K562 (cell line): ENCODE results near the gene MYO10. TPM values are rescaled to one million over a fixed set of nuclear protein-coding genes. Genes with fewer than 3 reads are reported as not detected.

Experiments used
- ATAC-seq: fragments of 200-7000 bp; cut with Tn5 transposase; 3 replicates; pipeline ENCODE4 v1.9.1; 2020; ENCODE audit warnings: moderate library complexity
- BruUV-seq: library from RNA; stranded (reverse); fragments of 400-500 nt; replicated peaks from 2 replicates; lab custom pipeline; 2021; lab: Mats Ljungman, UMichigan
- CTCF ChIA-PET: fragments of 300-600 bp; formaldehyde crosslinking; extraction: SDS; loops from one replicate; lab custom pipeline; 2021; ENCODE audit warnings: low intra/inter-chr PET ratio; lab: Yijun Ruan, JAX
- POLR2A ChIA-PET: fragments of 300-600, 350-650 bp; sonication (Branson Sonifier 250); formaldehyde crosslinking; extraction: SDS; loops from one replicate; lab custom pipeline; 2021; ENCODE audit warnings: antibody characterized with exemption, inconsistent platforms; lab: Yijun Ruan, JAX
- DNase-seq, 4 experiments: peaks; one replicate each; pipeline versions ENCODE4 v3.0.0 to v3.0.0-alpha.2; 2011 to 2018; ENCODE audit warnings: low spot score in 3 of 4, mixed read lengths in 3 of 4; ENCODE audit errors: extremely low read depth in 1 of 4
- FAIRE-seq: peaks from 2 replicates; lab custom pipeline; 2011; peaks lifted over from hg19 to GRCh38; lab: Jason Lieb, UNC
- H2AFZ ChIP-seq: 2 replicates; pipeline ENCODE4 v1.6.0; 2011; ENCODE audit warnings: low read depth, low read length, control low read depth, inconsistent platforms
- H3K27ac ChIP-seq: fragments of 200-600 bp; 3 replicates; pipeline ENCODE4 v1.8.0; 2011; ENCODE audit warnings: low read depth, mild to moderate bottlenecking, control low read depth, inconsistent platforms, low read length, moderate library complexity, mixed read lengths; ENCODE audit errors: extremely low read depth
- H3K27me3 ChIP-seq, 2 experiments: fragments of 300-600 bp in 1 of 2; 2 replicates in 1 of 2; 3 replicates in 1 of 2; pipeline versions ENCODE4 v1.6.0 to v1.8.0; 2011; ENCODE audit warnings: inconsistent platforms in 2 of 2, low read length in 2 of 2, mild to moderate bottlenecking in 1 of 2, mixed read lengths in 1 of 2, moderate library complexity in 1 of 2; ENCODE audit not compliant: control insufficient read depth in 2 of 2, insufficient read depth in 2 of 2
- H3K36me3 ChIP-seq: fragments of 300-600 bp; 3 replicates; pipeline ENCODE4 v1.8.0; 2011; ENCODE audit warnings: mild to moderate bottlenecking, low read length, inconsistent platforms; ENCODE audit not compliant: control insufficient read depth, insufficient read depth
- H3K4me1 ChIP-seq, 2 experiments: fragments of 200-600 bp in 1 of 2; replicated peaks in 1 of 2; 2 replicates in 1 of 2; 3 replicates in 1 of 2; pipeline versions ENCODE4 v1.5.1 to v1.8.0; 2011; ENCODE audit warnings: inconsistent platforms in 2 of 2, low read length in 2 of 2, mild to moderate bottlenecking in 1 of 2, mixed read lengths in 1 of 2, moderate library complexity in 1 of 2; ENCODE audit not compliant: control insufficient read depth in 2 of 2, insufficient read depth in 2 of 2
- H3K4me2 ChIP-seq: 2 replicates; pipeline ENCODE4 v1.6.1; 2011; ENCODE audit warnings: low read length, control low read depth, inconsistent platforms, mixed read lengths; ENCODE audit not compliant: insufficient read depth
- H3K4me3 ChIP-seq: fragments of 200-600 bp; sonication (generic), shearing (Covaris generic); 2 replicates; pipeline ENCODE4 v1.5.1; 2016; ENCODE audit warnings: control low read depth, inconsistent platforms
- H3K79me2 ChIP-seq: fragments of 200-600 bp; 3 replicates; pipeline ENCODE4 v1.8.0; 2011; ENCODE audit warnings: low read length, inconsistent platforms; ENCODE audit not compliant: control insufficient read depth, insufficient read depth
- H3K9ac ChIP-seq, 2 experiments: 2 replicates each; pipeline versions ENCODE4 v1.6.0 to v1.6.1; 2011; ENCODE audit warnings: low read depth in 2 of 2, low read length in 2 of 2, control low read depth in 1 of 2, inconsistent platforms in 1 of 2, mild to moderate bottlenecking in 1 of 2, mixed read lengths in 1 of 2; ENCODE audit not compliant: insufficient read depth in 1 of 2
- H3K9me1 ChIP-seq: one replicate; pipeline ENCODE4 v1.6.0; 2011; ENCODE audit warnings: inconsistent platforms, mild to moderate bottlenecking, low read length, moderate library complexity; ENCODE audit not compliant: control insufficient read depth, insufficient read depth
- H3K9me3 ChIP-seq: replicated peaks from 2 replicates; pipeline ENCODE4 v1.5.1; 2011; ENCODE audit warnings: low read depth, low read length, inconsistent platforms; ENCODE audit not compliant: control insufficient read depth, insufficient read depth
- H4K20me1 ChIP-seq: replicated peaks from 2 replicates; pipeline ENCODE4 v1.6.1; 2011; ENCODE audit warnings: low read length, inconsistent platforms, mixed read lengths; ENCODE audit not compliant: control insufficient read depth, insufficient read depth
- MCM7 ChIP-seq, 2 experiments: fragments of 450-650 bp; IDR thresholded peaks; 2 replicates each; pipeline ENCODE4 v1.6.1; 2016 to 2018
- NCOA4 ChIP-seq: fragments of 450-650 bp; IDR thresholded peaks from 2 replicates; pipeline ENCODE4 v1.6.1; 2018; ENCODE audit warnings: mild to moderate bottlenecking; ENCODE audit not compliant: partially characterized antibody
- RBM34 ChIP-seq: fragments of 200-400 bp; formaldehyde crosslinking; IDR thresholded peaks from 2 replicates; pipeline ENCODE4 v1.6.1; 2018; ENCODE audit warnings: low read length, borderline replicate concordance; ENCODE audit not compliant: insufficient read depth
- ZBTB8A ChIP-seq: fragments of 450-650 bp; IDR thresholded peaks from 2 replicates; pipeline ENCODE4 v1.6.1; 2018; ENCODE audit warnings: mild to moderate bottlenecking, moderate library complexity; ENCODE audit not compliant: partially characterized antibody
- ZNF224 ChIP-seq: sonication (generic); formaldehyde crosslinking; IDR thresholded peaks from 2 replicates; pipeline ENCODE4 v1.8.0; 2022; ENCODE audit warnings: mild to moderate bottlenecking, missing genetic modification reagents
- WGBS: fragments of 100-300 bp; shearing (Covaris generic); methylation state at CpG from one replicate; pipeline ENCODE4 v1.1.6; 2016; ENCODE audit warnings: low coverage, mixed read lengths; ENCODE audit not compliant: insufficient coverage; ENCODE audit errors: missing lambda C conversion rate; 5-methylcytosine and 5-hydroxymethylcytosine counted together
- in situ Hi-C: fragments of 300-500 bp; cut with MboI; formaldehyde crosslinking; loops from 4 replicates; pipeline ENCODE4 v1.15.0; 2018; ENCODE audit warnings: inconsistent platforms, mixed read lengths
- intact Hi-C: fragments of 100-400 bp; cut with micrococcal nuclease; formaldehyde crosslinking; loops from 2 replicates; pipeline ENCODE4 v1.14.2; 2022
- polyA plus RNA-seq, 8 experiments: library from polyadenylated mRNA; depleted of rRNA in 4 of 8; stranded (reverse) in 5 of 8; unstranded in 3 of 8; fragments of >200 nt; fragmentation: Nextera tagmentation in 2 of 8; fragmentation: Illumina TruSeq in 1 of 8; extraction: Ambion mirVana in 2 of 8; extraction: Trizol in 1 of 8; gene quantifications; 2 replicates each; pipeline versions ENCODE4 v1.2.1 to v1.2.3, GENCODE V29; 2011 to 2014; ENCODE audit warnings: inconsistent platforms in 1 of 8, missing spikeins in 1 of 8
- total RNA-seq, 7 experiments: library from RNA; depleted of rRNA in 6 of 7; stranded (reverse); fragments of >200 nt in 6 of 7; fragmentation: Illumina TruSeq in 2 of 7; extraction: Trizol in 2 of 7; gene quantifications; 2 replicates each; pipeline versions ENCODE4 v1.2.1 to v1.2.3, GENCODE V29; 2011 to 2021; ENCODE audit warnings: low replicate concordance in 1 of 7
- TF ChIP-seq, protein P1 (sequence below), 2 experiments: IDR thresholded peaks in 1 of 2; conservative IDR thresholded peaks in 1 of 2; 2 replicates each; pipeline ENCODE4 v1.6.1; 2016; ENCODE audit warnings: low read depth in 2 of 2, mild to moderate bottlenecking in 1 of 2, missing compliant biosample characterization in 1 of 2, missing genetic modification characterization in 1 of 2, moderate library complexity in 1 of 2

Gene MYO10
- total and polyA plus RNA-seq, 9 of the 15 experiments (the other 6 are each of a cell fraction or from before 2014, with no cell fraction given) = 0.04 to 0.24 TPM; not detected in 7

GRCh38 chr5:16866795-16867576, 69.1 kb downstream of the MYO10 start:
- CTCF ChIA-PET = no interaction called here
- Histone ChIP-seq H3K4me3 (no peak overlapping the region), H3K4me1 (no peaks in the 10 kb centered on the region), H3K9me3 (no peaks in the 10 kb centered on the region), H3K79me2 (no peaks in the 10 kb centered on the region), H3K36me3 (no peaks in the 10 kb centered on the region), H2AFZ (no peak overlapping the region), H3K27me3 (peaks cover 0 to 9% of the 10 kb centered on the region in 2 experiments; a peak in 3 of 5 replicates), H4K20me1 (no peaks in the 10 kb centered on the region), H3K4me2 (no peak overlapping the region), H3K9ac (no peak overlapping the region), H3K9me1 (no peaks in the 10 kb centered on the region), H3K27ac (no peak overlapping the region)
- WGBS = 2% methylated on average over 17 of the region's 17 CpGs
- ATAC-seq (no peak), FAIRE-seq (no peak), DNase-seq (no peak)
- POLR2A ChIA-PET = no interaction called here
- no peak for TF ChIP-seq ZNF224 (CRISPR knock-in tag)
- no peak for TF ChIP-seq NCOA4
- TF ChIP-seq, protein P1, sequence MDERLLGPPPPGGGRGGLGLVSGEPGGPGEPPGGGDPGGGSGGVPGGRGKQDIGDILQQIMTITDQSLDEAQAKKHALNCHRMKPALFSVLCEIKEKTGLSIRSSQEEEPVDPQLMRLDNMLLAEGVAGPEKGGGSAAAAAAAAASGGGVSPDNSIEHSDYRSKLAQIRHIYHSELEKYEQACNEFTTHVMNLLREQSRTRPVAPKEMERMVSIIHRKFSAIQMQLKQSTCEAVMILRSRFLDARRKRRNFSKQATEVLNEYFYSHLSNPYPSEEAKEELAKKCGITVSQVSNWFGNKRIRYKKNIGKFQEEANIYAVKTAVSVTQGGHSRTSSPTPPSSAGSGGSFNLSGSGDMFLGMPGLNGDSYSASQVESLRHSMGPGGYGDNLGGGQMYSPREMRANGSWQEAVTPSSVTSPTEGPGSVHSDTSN (CRISPR knock-in tag; IDR thresholded peaks at IDR 0.05; ENCODE audit: low read depth) = no peak
- TF ChIP-seq, protein P1 (tag; conservative IDR thresholded peaks at IDR 0.05; ENCODE audit: low read depth) = no peak
- no peak for TF ChIP-seq ZBTB8A
- TF ChIP-seq RBM34 = no peak
- TF ChIP-seq MCM7 (IDR thresholded peaks at IDR 0.05) = no peak
- in situ Hi-C loops (no loop called here), intact Hi-C loops (no loop called here)
- BruUV-seq = no TSS peak
